ENCODE measurements around the gene TMC8.
"Not testable (repeated sequence)": the region's sequence is repeated elsewhere in the genome, so short reads cannot be mapped to it uniquely, and the experiment has no call there.

TMC8 gene

GRCh38 chr17:78131172-78132083 lies 857 bp downstream of the TMC8 start:
- in situ Hi-C loops (cut with MboI; ENCODE audit: low pct_unique_long_range_greater_than_20kb, low sequenced_read_pairs), result no loop called here
- peak; percentile 37 for DNase-seq

- in situ Hi-C loops (cut with MboI; ENCODE audit: low pct_unique_long_range_greater_than_20kb, low sequenced_read_pairs), result no loop called here
- DNase-seq, result peak; percentile 67
These were observed 1.6 kb downstream of the TMC8 start for GRCh38 chr17:78132084-78132676.

- in situ Hi-C loops (cut with MboI; ENCODE audit: low pct_unique_long_range_greater_than_20kb, low sequenced_read_pairs), result no loop called here
- DNase-seq, result no peak
These were observed 2.2 kb downstream of the TMC8 start for GRCh38 chr17:78132767-78133178.

- DNase-seq, result no peak
- in situ Hi-C loops (cut with MboI; ENCODE audit: low pct_unique_long_range_greater_than_20kb, low sequenced_read_pairs), result no loop called here
These were observed 2.8 kb downstream of the TMC8 start for GRCh38 chr17:78133179-78133951.

- in situ Hi-C loops (cut with MboI; ENCODE audit: low pct_unique_long_range_greater_than_20kb, low sequenced_read_pairs), result no loop called here
- DNase-seq, result peak; percentile 73
These were observed 3.7 kb downstream of the TMC8 start for GRCh38 chr17:78133971-78134898.

GRCh38 chr17:78134899-78135385 lies 4.4 kb downstream of the TMC8 start:
- in situ Hi-C loops (cut with MboI; ENCODE audit: low pct_unique_long_range_greater_than_20kb, low sequenced_read_pairs), result no loop called here
- DNase-seq, result no peak

- DNase-seq, result no peak
These were observed 5.4 kb downstream of the TMC8 start for GRCh38 chr17:78135858-78136500.

GRCh38 chr17:78137392-78138203 lies 7.0 kb downstream of the TMC8 start:
- DNase-seq, result peak; percentile 60
- in situ Hi-C loops (cut with MboI; ENCODE audit: low pct_unique_long_range_greater_than_20kb, low sequenced_read_pairs), result no loop called here

More at GRCh38 chr17:78135858-78136500, 5.4 kb downstream of the TMC8 start:
- in situ Hi-C loops (cut with MboI; ENCODE audit: low pct_unique_long_range_greater_than_20kb, low sequenced_read_pairs), result no loop called here

GRCh38 chr17:78138204-78139060 lies 7.9 kb downstream of the TMC8 start:
- in situ Hi-C loops (cut with MboI; ENCODE audit: low pct_unique_long_range_greater_than_20kb, low sequenced_read_pairs), result no loop called here
- DNase-seq, result no peak

GRCh38 chr17:78139861-78140168 lies 9.2 kb downstream of the TMC8 start:
- DNase-seq; in situ Hi-C loops (cut with MboI; ENCODE audit: low pct_unique_long_range_greater_than_20kb, low sequenced_read_pairs): not testable (repeated sequence)

GRCh38 chr17:78140169-78141051 lies 9.8 kb downstream of the TMC8 start:
- in situ Hi-C loops (cut with MboI; ENCODE audit: low pct_unique_long_range_greater_than_20kb, low sequenced_read_pairs), result no loop called here
- DNase-seq, result peak; percentile 98

- no peak for DNase-seq
- in situ Hi-C loops (cut with MboI; ENCODE audit: low pct_unique_long_range_greater_than_20kb, low sequenced_read_pairs), result no loop called here
These were observed 11.0 kb downstream of the TMC8 start for GRCh38 chr17:78141437-78142118.

- in situ Hi-C loops (cut with MboI; ENCODE audit: low pct_unique_long_range_greater_than_20kb, low sequenced_read_pairs), result no loop called here
- no peak for DNase-seq
These were observed 11.7 kb downstream of the TMC8 start for GRCh38 chr17:78142119-78142861.

GRCh38 chr17:78143214-78144146 lies 12.9 kb downstream of the TMC8 start:
- in situ Hi-C loops (cut with MboI; ENCODE audit: low pct_unique_long_range_greater_than_20kb, low sequenced_read_pairs), result no loop called here
- DNase-seq, result no peak
